CD4-positive, alpha-beta T cell (primary cell): ENCODE data around the gene FAM151A. TPM values are rescaled to one million over a fixed set of nuclear protein-coding genes. Genes with fewer than 3 reads are reported as not detected.
"Not testable (repeated sequence)": the region's sequence is repeated elsewhere in the genome, so short reads cannot be mapped to it uniquely, and the experiment has no call there.

Experiments
- ATAC-seq: fragments of 200-7000 bp; cut with Tn5 transposase; one replicate; pipeline ENCODE4 v1.10.0; 2022; ENCODE audit warnings: mild to moderate bottlenecking; ENCODE audit not compliant: poor library complexity
- CTCF ChIA-PET: fragments of 350-600 bp; sonication (Branson Sonifier 250); formaldehyde crosslinking; loops from one replicate; lab custom pipeline; 2021; ENCODE audit warnings: antibody characterized with exemption, inconsistent platforms; lab: Charles Lee
- POLR2A ChIA-PET: fragments of 350-600 bp; sonication (Branson Sonifier 250); formaldehyde crosslinking; loops from one replicate; lab custom pipeline; 2021; ENCODE audit warnings: antibody characterized with exemption, inconsistent platforms; lab: Charles Lee
- DNase-seq, 14 experiments: peaks; one replicate each; pipeline ENCODE4 v3.0.0-alpha.2; 2013 to 2020; ENCODE audit warnings: mixed read lengths in 2 of 14
- H3K27ac ChIP-seq, 2 donors: one replicate each; pipeline versions ENCODE4 v1.5.1 to v1.7.0; 2013; ENCODE audit warnings: low read length in 2 of 2, low read depth in 1 of 2, mild to moderate bottlenecking in 1 of 2
- H3K27me3 ChIP-seq, 2 experiments: 1 replicate in 1 of 2; 2 replicates in 1 of 2; pipeline versions ENCODE4 v1.6.1 to v1.7.0; 2013; ENCODE audit warnings: low read length in 2 of 2, control low read depth in 1 of 2, mild to moderate bottlenecking in 1 of 2, moderate library complexity in 1 of 2; ENCODE audit not compliant: insufficient read depth in 2 of 2, control insufficient read depth in 1 of 2
- H3K36me3 ChIP-seq: one replicate; pipeline ENCODE4 v1.6.1; 2013; ENCODE audit warnings: low read length, control low read depth; ENCODE audit not compliant: insufficient read depth
- H3K4me1 ChIP-seq: one replicate; pipeline ENCODE4 v1.6.1; 2013; ENCODE audit warnings: low read length, control low read depth; ENCODE audit not compliant: insufficient read depth
- H3K4me3 ChIP-seq: one replicate; pipeline ENCODE4 v1.5.1; 2013; ENCODE audit warnings: mild to moderate bottlenecking, low read length, moderate library complexity
- H3K9me3 ChIP-seq, 2 experiments: 1 replicate in 1 of 2; 2 replicates in 1 of 2; pipeline versions ENCODE4 v1.6.1 to v1.7.0; 2013; ENCODE audit warnings: low read length in 2 of 2, mild to moderate bottlenecking in 2 of 2, control low read depth in 1 of 2, moderate library complexity in 1 of 2; ENCODE audit not compliant: control insufficient read depth in 1 of 2, insufficient read depth in 1 of 2
- H3K27ac Mint-ChIP-seq: one replicate; pipeline ENCODE4 v1.8.0; 2020; ENCODE audit warnings: mixed read lengths
- H3K27me3 Mint-ChIP-seq: one replicate; pipeline ENCODE4 v1.8.0; 2021; ENCODE audit warnings: mixed read lengths
- H3K36me3 Mint-ChIP-seq: one replicate; pipeline ENCODE4 v1.8.0; 2021; ENCODE audit warnings: low read depth, mixed read lengths
- H3K4me1 Mint-ChIP-seq: one replicate; pipeline ENCODE4 v1.8.0; 2021; ENCODE audit warnings: low read depth, mixed read lengths
- H3K4me3 Mint-ChIP-seq: one replicate; pipeline ENCODE4 v1.8.0; 2020; ENCODE audit warnings: mild to moderate bottlenecking, mixed read lengths
- H3K9me3 Mint-ChIP-seq: one replicate; pipeline ENCODE4 v1.8.0; 2020; ENCODE audit warnings: mixed read lengths
- intact Hi-C, 2 experiments: fragments of 100-400 bp; cut with DNase I in 1 of 2; cut with micrococcal nuclease in 1 of 2; formaldehyde crosslinking; loops; one replicate each; pipeline versions ENCODE4 v1.15.1 to v1.9.0; 2023 to 2025; cut with DNase I, micrococcal nuclease
- total RNA-seq, 174 experiments: library from RNA in 2 of 174; stranded (reverse) in 2 of 174; gene quantifications; one replicate each; pipeline ENCODE4 v1.2.3 and lab custom pipeline; 2021 to 2026
- TF ChIP-seq, protein P1 (sequence below): fragments of 200-600 bp; IDR thresholded peaks from one replicate; pipeline ENCODE4 v1.8.0; 2022; ENCODE audit warnings: antibody characterized with exemption, mild to moderate bottlenecking

Gene FAM151A
- total RNA-seq, 2 experiments from 2014 or later: not detected

GRCh38 chr1:54640361-54640760, 17.0 kb upstream of the FAM151A start:
- Mint-ChIP-seq H3K4me3 (no peak overlapping the region), H3K27ac (no peak overlapping the region), H3K27me3 (peaks cover 12% of the 10 kb centered on the region), H3K4me1 (no peaks in the 10 kb centered on the region), H3K36me3 (no peaks in the 10 kb centered on the region), H3K9me3 (peaks cover 4% of the 10 kb centered on the region)
- Histone ChIP-seq H3K36me3 (no peaks in the 10 kb centered on the region), H3K4me3 (no peak overlapping the region), H3K27ac (no peak overlapping the region), H3K4me1 (no peaks in the 10 kb centered on the region), H3K27me3 (peaks cover 0 to 2% of the 10 kb centered on the region in 2 experiments), H3K9me3 (peaks cover 10 to 19% of the 10 kb centered on the region in 2 experiments)
- ChIA-PET POLR2A (no interaction called here), CTCF (no interaction called here)
- no peak for ATAC-seq
- intact Hi-C loops: no loop called here
- TF ChIP-seq, protein P1, sequence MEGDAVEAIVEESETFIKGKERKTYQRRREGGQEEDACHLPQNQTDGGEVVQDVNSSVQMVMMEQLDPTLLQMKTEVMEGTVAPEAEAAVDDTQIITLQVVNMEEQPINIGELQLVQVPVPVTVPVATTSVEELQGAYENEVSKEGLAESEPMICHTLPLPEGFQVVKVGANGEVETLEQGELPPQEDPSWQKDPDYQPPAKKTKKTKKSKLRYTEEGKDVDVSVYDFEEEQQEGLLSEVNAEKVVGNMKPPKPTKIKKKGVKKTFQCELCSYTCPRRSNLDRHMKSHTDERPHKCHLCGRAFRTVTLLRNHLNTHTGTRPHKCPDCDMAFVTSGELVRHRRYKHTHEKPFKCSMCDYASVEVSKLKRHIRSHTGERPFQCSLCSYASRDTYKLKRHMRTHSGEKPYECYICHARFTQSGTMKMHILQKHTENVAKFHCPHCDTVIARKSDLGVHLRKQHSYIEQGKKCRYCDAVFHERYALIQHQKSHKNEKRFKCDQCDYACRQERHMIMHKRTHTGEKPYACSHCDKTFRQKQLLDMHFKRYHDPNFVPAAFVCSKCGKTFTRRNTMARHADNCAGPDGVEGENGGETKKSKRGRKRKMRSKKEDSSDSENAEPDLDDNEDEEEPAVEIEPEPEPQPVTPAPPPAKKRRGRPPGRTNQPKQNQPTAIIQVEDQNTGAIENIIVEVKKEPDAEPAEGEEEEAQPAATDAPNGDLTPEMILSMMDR: no peak
- DNase-seq: no peak

- H3K36me3 ChIP-seq, intact Hi-C loops, H3K27me3 ChIP-seq, H3K4me3 ChIP-seq, H3K27ac Mint-ChIP-seq, H3K4me3 Mint-ChIP-seq, H3K9me3 Mint-ChIP-seq, H3K9me3 ChIP-seq, H3K27ac ChIP-seq, DNase-seq, POLR2A ChIA-PET, H3K4me1 ChIP-seq, CTCF ChIA-PET, ATAC-seq, H3K36me3 Mint-ChIP-seq, H3K4me1 Mint-ChIP-seq: not testable (repeated sequence)
- peaks cover 12% of the 10 kb centered on the region for H3K27me3 Mint-ChIP-seq
These were observed 13.4 kb upstream of the FAM151A start for GRCh38 chr1:54636461-54637446.

GRCh38 chr1:54635804-54636203, 12.5 kb upstream of the FAM151A start:
- H3K36me3 ChIP-seq, POLR2A ChIA-PET: not testable (repeated sequence)

DNA sequence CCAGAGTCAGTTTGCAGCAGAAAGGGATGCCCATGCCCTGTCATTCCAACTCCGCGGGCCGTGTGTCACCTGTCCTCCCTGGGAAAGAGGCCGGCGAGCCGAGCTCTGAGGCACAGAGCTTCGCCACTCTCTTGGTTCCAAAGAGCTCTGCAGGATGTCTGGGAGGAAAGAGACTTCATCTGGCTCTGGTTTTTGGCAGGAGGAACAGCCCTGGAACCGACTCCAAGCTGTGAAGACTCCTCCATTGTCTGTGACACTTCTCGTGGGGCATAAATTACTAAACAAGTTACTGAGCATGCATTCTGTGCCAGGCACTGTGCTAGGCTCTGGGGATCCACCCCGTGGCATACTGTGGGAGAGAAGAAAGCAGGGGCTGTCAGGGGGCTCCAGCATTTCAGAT, 3.9 kb upstream of the FAM151A start:
- H3K9me3 Mint-ChIP-seq: no peaks in the 10 kb centered on the region
- ATAC-seq (no peak), DNase-seq (no peak)
- H3K36me3 Mint-ChIP-seq: no peaks in the 10 kb centered on the region
- H3K9me3 ChIP-seq: no peaks in the 10 kb centered on the region
- H3K4me3 ChIP-seq: no peak overlapping the region
- no peaks in the 10 kb centered on the region for H3K27me3 Mint-ChIP-seq
- POLR2A ChIA-PET: no interaction called here
- no peak overlapping the region for H3K4me3 Mint-ChIP-seq
- TF ChIP-seq, protein P1: no peak
- intact Hi-C loops: no loop called here
- CTCF ChIA-PET: no interaction called here
- no peaks in the 10 kb centered on the region for H3K36me3 ChIP-seq
- no peak overlapping the region for H3K27ac Mint-ChIP-seq
- no peaks in the 10 kb centered on the region for H3K27me3 ChIP-seq
- no peaks in the 10 kb centered on the region for H3K4me1 Mint-ChIP-seq
- H3K4me1 ChIP-seq: no peaks in the 10 kb centered on the region
- H3K27ac ChIP-seq: no peak overlapping the region

More at GRCh38 chr1:54635804-54636203, 12.5 kb upstream of the FAM151A start:
- H3K27ac ChIP-seq, H3K9me3 ChIP-seq, H3K4me3 ChIP-seq, ATAC-seq, intact Hi-C loops, H3K27me3 ChIP-seq, H3K36me3 Mint-ChIP-seq, H3K4me3 Mint-ChIP-seq, CTCF ChIA-PET, DNase-seq, H3K4me1 ChIP-seq, H3K4me1 Mint-ChIP-seq, H3K27ac Mint-ChIP-seq, H3K9me3 Mint-ChIP-seq: not testable (repeated sequence)
- H3K27me3 Mint-ChIP-seq: peaks cover 12% of the 10 kb centered on the region
